ENCODE data around the gene COL5A3.

DNA sequence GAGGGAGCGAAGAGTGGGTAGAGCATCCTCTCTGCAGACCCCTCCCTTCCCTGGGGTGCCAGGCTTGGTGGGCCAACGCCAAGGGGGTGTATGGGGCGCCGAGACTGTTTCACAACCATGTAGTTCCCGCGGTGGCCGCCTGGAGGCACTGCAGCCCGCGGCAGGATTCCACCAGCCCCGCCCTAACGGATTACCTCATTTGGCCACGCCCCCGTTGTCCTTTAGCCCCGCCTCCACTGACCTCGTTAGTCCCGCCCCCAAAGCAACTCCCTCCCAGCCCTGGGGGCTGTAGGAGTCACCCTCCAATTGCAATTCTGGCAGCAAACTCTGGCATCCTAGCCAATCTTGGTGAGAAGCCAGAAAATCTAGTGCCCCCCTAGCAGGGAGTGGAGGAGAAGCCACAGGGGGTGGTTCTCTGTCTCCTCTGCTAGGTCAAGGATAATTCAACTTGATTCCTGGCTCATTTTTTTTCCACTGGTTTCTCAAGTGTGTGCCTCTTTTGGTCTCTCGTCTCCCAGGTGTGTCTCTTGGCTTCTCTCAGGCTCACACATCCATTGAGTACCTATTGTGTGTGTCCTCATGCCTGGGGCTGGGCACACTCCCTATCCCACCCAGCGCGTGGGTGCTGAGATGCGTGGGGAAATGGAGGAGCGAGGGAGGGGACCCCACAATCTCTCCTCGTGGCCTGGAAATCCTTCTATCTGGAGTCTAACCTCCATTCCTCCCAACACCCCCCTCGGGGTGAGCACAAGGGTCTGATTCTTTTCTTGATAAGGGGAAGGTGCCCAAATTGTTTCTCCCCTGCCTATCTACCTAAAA is 76.0 kb downstream of the COL5A3 start:
- TF ChIP-seq POLR2A (IDR thresholded peaks at IDR 0.05), result no peak
- TF ChIP-seq, protein P1, sequence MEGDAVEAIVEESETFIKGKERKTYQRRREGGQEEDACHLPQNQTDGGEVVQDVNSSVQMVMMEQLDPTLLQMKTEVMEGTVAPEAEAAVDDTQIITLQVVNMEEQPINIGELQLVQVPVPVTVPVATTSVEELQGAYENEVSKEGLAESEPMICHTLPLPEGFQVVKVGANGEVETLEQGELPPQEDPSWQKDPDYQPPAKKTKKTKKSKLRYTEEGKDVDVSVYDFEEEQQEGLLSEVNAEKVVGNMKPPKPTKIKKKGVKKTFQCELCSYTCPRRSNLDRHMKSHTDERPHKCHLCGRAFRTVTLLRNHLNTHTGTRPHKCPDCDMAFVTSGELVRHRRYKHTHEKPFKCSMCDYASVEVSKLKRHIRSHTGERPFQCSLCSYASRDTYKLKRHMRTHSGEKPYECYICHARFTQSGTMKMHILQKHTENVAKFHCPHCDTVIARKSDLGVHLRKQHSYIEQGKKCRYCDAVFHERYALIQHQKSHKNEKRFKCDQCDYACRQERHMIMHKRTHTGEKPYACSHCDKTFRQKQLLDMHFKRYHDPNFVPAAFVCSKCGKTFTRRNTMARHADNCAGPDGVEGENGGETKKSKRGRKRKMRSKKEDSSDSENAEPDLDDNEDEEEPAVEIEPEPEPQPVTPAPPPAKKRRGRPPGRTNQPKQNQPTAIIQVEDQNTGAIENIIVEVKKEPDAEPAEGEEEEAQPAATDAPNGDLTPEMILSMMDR (IDR thresholded peaks at IDR 0.05), result peak; percentile 65 to 93 (median 83)

Data from body of pancreas (tissue), 4 donors.